ENCODE measurements around the gene SYNGR2. TPM values are rescaled to one million over a fixed set of nuclear protein-coding genes. Genes with fewer than 3 reads are reported as not detected.
A peak's percentile ranks its signal among the peaks of the same experiment; 100 is the strongest.

Gene SYNGR2
- total and polyA plus RNA-seq, 9 of the 15 experiments (the other 6 are each of a cell fraction or from before 2014, with no cell fraction given): 1.4 to 173 (median 87.8) TPM

DNA sequence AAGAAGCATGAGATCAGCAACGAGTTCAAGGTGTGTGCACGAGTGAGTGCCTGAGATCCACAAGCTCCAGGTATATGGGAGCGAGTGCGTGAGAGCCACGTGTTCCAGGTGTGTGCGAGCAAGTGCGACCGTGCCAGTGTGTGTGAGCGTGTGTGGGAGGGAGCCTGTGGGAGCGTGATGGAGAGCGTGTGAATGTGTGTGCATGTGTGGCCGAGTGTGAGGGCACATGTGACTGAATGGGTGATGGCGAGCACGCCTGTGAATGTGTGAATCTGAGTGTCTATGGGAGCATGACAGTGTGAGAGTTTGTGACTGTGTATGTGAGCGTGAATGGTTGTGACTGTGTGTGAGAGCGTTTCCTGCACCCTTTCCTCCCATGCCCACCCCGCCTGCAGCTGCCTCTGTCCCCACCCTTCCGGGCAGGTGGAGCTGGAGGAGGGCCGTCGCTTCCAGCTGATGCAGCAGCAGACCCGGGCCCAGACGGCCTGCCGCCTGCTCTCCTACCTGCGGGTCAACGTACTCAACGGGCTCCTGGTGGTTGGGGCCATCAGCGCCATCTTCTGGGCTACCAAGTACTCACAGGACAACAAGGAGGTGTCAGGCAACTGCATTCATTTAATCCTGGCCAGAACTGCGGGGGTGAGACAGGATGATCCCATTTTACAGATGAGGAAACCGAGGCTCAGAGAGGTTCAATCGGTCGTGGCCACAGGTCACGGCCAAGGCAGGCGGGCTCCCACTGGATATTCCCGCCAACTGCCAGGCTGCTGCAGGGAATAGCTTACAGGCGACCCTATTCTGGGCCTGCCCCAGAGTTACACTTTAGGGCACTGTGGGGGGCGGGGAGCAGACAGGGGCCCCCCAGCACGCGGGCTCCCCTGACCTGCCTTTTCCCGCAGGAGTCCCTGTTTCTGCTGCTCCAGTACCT, 34.1 kb upstream of the SYNGR2 start (continued):
- TF ChIP-seq, protein P1, sequence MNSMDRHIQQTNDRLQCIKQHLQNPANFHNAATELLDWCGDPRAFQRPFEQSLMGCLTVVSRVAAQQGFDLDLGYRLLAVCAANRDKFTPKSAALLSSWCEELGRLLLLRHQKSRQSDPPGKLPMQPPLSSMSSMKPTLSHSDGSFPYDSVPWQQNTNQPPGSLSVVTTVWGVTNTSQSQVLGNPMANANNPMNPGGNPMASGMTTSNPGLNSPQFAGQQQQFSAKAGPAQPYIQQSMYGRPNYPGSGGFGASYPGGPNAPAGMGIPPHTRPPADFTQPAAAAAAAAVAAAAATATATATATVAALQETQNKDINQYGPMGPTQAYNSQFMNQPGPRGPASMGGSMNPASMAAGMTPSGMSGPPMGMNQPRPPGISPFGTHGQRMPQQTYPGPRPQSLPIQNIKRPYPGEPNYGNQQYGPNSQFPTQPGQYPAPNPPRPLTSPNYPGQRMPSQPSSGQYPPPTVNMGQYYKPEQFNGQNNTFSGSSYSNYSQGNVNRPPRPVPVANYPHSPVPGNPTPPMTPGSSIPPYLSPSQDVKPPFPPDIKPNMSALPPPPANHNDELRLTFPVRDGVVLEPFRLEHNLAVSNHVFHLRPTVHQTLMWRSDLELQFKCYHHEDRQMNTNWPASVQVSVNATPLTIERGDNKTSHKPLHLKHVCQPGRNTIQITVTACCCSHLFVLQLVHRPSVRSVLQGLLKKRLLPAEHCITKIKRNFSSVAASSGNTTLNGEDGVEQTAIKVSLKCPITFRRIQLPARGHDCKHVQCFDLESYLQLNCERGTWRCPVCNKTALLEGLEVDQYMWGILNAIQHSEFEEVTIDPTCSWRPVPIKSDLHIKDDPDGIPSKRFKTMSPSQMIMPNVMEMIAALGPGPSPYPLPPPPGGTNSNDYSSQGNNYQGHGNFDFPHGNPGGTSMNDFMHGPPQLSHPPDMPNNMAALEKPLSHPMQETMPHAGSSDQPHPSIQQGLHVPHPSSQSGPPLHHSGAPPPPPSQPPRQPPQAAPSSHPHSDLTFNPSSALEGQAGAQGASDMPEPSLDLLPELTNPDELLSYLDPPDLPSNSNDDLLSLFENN (IDR thresholded peaks at IDR 0.05; ENCODE audit: low read depth in 2 of 2, low read length in 2 of 2): no peak
- TF ChIP-seq, protein P2, sequence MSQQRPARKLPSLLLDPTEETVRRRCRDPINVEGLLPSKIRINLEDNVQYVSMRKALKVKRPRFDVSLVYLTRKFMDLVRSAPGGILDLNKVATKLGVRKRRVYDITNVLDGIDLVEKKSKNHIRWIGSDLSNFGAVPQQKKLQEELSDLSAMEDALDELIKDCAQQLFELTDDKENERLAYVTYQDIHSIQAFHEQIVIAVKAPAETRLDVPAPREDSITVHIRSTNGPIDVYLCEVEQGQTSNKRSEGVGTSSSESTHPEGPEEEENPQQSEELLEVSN (IDR thresholded peaks at IDR 0.05; ENCODE audit: borderline replicate concordance in 1 of 2, extremely low read depth in 1 of 2, insufficient read depth in 1 of 2, insufficient read length in 1 of 2, low read depth in 1 of 2, low read length in 1 of 2, poor library complexity in 1 of 2, severe bottlenecking in 1 of 2): peak in 1 of 2 experiments; percentile 25
- TF ChIP-seq PHB2 (IDR thresholded peaks at IDR 0.05; ENCODE audit: low read depth) (no peak), PML (IDR thresholded peaks at IDR 0.05; ENCODE audit: low read length) (no peak), ZNF507 (tag; conservative IDR thresholded peaks at IDR 0.05) (no peak), CHD4 (IDR thresholded peaks at IDR 0.05; ENCODE audit: insufficient read depth, insufficient replicate concordance, low read depth, low read length, poor library complexity, severe bottlenecking) (peak; percentile 61), ZEB2 (IDR thresholded peaks at IDR 0.05) (peak; percentile 41; the same call in 1 of the 2 replicates), HDAC6 (IDR thresholded peaks at IDR 0.05; ENCODE audit: low read depth, low read length) (no peak), MAZ (CRISPR knock-in tag; conservative IDR thresholded peaks at IDR 0.05 in 1 of 2, IDR thresholded peaks at IDR 0.05 in 1 of 2) (peak in 1 of 2 experiments; percentile 47; a peak in 1 of 4 replicates), HNRNPLL (IDR thresholded peaks at IDR 0.05; ENCODE audit: low read depth, low read length, poor library complexity, severe bottlenecking) (no peak)
- TF ChIP-seq, protein P3, sequence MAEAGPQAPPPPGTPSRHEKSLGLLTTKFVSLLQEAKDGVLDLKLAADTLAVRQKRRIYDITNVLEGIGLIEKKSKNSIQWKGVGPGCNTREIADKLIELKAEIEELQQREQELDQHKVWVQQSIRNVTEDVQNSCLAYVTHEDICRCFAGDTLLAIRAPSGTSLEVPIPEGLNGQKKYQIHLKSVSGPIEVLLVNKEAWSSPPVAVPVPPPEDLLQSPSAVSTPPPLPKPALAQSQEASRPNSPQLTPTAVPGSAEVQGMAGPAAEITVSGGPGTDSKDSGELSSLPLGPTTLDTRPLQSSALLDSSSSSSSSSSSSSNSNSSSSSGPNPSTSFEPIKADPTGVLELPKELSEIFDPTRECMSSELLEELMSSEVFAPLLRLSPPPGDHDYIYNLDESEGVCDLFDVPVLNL (CRISPR knock-in tag; IDR thresholded peaks at IDR 0.05; ENCODE audit: low read depth): no peak
- TF ChIP-seq, protein P4, sequence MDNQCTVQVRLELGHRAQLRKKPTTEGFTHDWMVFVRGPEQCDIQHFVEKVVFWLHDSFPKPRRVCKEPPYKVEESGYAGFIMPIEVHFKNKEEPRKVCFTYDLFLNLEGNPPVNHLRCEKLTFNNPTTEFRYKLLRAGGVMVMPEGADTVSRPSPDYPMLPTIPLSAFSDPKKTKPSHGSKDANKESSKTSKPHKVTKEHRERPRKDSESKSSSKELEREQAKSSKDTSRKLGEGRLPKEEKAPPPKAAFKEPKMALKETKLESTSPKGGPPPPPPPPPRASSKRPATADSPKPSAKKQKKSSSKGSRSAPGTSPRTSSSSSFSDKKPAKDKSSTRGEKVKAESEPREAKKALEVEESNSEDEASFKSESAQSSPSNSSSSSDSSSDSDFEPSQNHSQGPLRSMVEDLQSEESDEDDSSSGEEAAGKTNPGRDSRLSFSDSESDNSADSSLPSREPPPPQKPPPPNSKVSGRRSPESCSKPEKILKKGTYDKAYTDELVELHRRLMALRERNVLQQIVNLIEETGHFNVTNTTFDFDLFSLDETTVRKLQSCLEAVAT (IDR thresholded peaks at IDR 0.05): 0 out of 4 replicates have a peak, but pooled peaks of 1 of the 2 experiments have one; percentile 6
- TF ChIP-seq, protein P5, sequence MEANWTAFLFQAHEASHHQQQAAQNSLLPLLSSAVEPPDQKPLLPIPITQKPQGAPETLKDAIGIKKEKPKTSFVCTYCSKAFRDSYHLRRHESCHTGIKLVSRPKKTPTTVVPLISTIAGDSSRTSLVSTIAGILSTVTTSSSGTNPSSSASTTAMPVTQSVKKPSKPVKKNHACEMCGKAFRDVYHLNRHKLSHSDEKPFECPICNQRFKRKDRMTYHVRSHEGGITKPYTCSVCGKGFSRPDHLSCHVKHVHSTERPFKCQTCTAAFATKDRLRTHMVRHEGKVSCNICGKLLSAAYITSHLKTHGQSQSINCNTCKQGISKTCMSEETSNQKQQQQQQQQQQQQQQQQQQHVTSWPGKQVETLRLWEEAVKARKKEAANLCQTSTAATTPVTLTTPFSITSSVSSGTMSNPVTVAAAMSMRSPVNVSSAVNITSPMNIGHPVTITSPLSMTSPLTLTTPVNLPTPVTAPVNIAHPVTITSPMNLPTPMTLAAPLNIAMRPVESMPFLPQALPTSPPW (CRISPR knock-in tag; IDR thresholded peaks at IDR 0.05): 0 out of 2 replicates have a peak, but pooled peaks have one; percentile 35

Measured in K562 (cell line).